Suprapubic skin (tissue), 3 donors: Measurements from ENCODE around the gene ZNF578.

Experiments used
- CTCF ChIP-seq, 2 donors: fragments of 200-600 bp in 1 of 2; fragments of 450-650 bp in 1 of 2; sonication (generic) in 1 of 2; IDR thresholded peaks; one replicate each; pipeline ENCODE4 v1.5.1; 2016 to 2019; ENCODE audit warnings: antibody characterized with exemption in 2 of 2, mild to moderate bottlenecking in 1 of 2, moderate library complexity in 1 of 2
- POLR2A ChIP-seq, 2 donors: fragments of 450-650 bp; IDR thresholded peaks; one replicate each; pipeline ENCODE4 v1.6.1; 2017; ENCODE audit warnings: antibody characterized with exemption in 2 of 2, mild to moderate bottlenecking in 2 of 2, moderate library complexity in 2 of 2

- TF ChIP-seq CTCF (IDR thresholded peaks at IDR 0.05) (no peak), POLR2A (IDR thresholded peaks at IDR 0.05) (no peak)
These were observed 2.1 kb upstream of the ZNF578 start for GRCh38 chr19:52451241-52451640.
